ENCODE measurements around the gene GCLC. TPM values are rescaled to one million over a fixed set of nuclear protein-coding genes. Genes with fewer than 3 reads are reported as not detected.

Gene GCLC
- total and polyA plus RNA-seq, 9 of the 15 experiments (the other 6 are each of a cell fraction or from before 2014, with no cell fraction given), result 3.9 to 20.0 (median 9.4) TPM

DNA sequence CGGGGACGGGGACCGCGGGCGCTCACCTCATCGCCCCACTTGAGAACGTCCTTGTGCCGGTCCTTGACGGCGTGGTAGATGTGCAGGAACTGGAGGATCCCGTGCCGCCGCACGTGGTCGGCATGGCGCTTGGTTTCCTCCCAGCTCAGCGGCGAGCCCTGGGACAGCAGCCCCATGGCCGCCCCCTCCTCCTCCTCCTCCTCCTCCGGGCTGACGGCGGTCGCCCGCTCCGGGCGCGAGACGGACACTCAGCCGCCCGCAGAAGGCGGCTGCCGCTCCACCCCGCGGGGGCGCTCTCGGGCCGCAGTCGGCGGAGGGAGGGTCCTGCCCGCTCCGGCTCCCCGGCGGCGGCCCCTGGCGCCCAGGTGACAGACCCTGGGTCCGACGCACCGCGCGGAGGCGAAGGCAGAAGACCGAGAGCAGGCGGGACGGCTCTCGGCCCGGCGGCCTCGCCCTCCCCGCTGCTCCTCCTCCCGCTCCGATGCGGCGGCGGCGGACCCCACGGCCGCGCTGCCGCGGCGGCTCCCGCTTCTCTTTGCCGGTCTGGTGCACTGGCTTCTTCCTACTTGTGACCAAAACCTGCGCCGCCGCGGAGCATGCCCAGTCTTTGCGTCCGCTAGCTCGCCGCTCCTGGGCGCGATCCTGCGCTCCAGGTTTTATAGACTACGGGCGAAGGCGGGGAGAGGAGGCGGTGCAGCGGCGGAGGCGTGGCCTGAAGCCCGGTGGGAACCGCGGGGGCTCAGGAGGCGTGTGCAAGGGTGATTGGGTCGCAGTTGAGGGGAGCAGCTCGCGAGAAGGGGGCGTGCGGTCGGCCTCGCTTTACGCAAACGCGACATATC, at the start of gene GCLC (continued):
- no peak for TF ChIP-seq ZBTB34 (CRISPR knock-in tag; IDR thresholded peaks at IDR 0.05)
- TF ChIP-seq, protein P1, sequence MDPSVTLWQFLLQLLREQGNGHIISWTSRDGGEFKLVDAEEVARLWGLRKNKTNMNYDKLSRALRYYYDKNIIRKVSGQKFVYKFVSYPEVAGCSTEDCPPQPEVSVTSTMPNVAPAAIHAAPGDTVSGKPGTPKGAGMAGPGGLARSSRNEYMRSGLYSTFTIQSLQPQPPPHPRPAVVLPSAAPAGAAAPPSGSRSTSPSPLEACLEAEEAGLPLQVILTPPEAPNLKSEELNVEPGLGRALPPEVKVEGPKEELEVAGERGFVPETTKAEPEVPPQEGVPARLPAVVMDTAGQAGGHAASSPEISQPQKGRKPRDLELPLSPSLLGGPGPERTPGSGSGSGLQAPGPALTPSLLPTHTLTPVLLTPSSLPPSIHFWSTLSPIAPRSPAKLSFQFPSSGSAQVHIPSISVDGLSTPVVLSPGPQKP (CRISPR knock-in tag; IDR thresholded peaks at IDR 0.05), result no peak
- peak; percentile 25; the same call in 1 of the 2 replicates for TF ChIP-seq HMGXB4 (CRISPR knock-in tag; IDR thresholded peaks at IDR 0.05)
- TF ChIP-seq ASH1L (IDR thresholded peaks at IDR 0.05; ENCODE audit: borderline replicate concordance, low read depth, partially characterized antibody), result no peak
- peak; percentile 80 for TF ChIP-seq TBP (optimal IDR thresholded peaks at IDR 0.05; ENCODE audit: low read depth, low read length)
- TF ChIP-seq HNRNPH1 (optimal IDR thresholded peaks at IDR 0.05; ENCODE audit: low read depth, low read length), result no peak
- 0 out of 4 replicates have a peak, but pooled peaks of 1 of the 2 experiments have one; percentile 54 for TF ChIP-seq ZNF639 (CRISPR knock-in tag; conservative IDR thresholded peaks at IDR 0.05 in 1 of 2, IDR thresholded peaks at IDR 0.05 in 1 of 2)
- TF ChIP-seq TCF3 (CRISPR knock-in tag; IDR thresholded peaks at IDR 0.05), result no peak
- TF ChIP-seq, protein P2, sequence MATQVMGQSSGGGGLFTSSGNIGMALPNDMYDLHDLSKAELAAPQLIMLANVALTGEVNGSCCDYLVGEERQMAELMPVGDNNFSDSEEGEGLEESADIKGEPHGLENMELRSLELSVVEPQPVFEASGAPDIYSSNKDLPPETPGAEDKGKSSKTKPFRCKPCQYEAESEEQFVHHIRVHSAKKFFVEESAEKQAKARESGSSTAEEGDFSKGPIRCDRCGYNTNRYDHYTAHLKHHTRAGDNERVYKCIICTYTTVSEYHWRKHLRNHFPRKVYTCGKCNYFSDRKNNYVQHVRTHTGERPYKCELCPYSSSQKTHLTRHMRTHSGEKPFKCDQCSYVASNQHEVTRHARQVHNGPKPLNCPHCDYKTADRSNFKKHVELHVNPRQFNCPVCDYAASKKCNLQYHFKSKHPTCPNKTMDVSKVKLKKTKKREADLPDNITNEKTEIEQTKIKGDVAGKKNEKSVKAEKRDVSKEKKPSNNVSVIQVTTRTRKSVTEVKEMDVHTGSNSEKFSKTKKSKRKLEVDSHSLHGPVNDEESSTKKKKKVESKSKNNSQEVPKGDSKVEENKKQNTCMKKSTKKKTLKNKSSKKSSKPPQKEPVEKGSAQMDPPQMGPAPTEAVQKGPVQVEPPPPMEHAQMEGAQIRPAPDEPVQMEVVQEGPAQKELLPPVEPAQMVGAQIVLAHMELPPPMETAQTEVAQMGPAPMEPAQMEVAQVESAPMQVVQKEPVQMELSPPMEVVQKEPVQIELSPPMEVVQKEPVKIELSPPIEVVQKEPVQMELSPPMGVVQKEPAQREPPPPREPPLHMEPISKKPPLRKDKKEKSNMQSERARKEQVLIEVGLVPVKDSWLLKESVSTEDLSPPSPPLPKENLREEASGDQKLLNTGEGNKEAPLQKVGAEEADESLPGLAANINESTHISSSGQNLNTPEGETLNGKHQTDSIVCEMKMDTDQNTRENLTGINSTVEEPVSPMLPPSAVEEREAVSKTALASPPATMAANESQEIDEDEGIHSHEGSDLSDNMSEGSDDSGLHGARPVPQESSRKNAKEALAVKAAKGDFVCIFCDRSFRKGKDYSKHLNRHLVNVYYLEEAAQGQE (IDR thresholded peaks at IDR 0.05; ENCODE audit: borderline replicate concordance), result peak; percentile 72
- TF ChIP-seq, protein P2 (CRISPR knock-in tag; IDR thresholded peaks at IDR 0.05; ENCODE audit: low read depth), result peak; percentile 62; the same call in 1 of the 2 replicates

Measured in K562 (cell line).